ENCODE data around the gene ADIPOR2.

DNA sequence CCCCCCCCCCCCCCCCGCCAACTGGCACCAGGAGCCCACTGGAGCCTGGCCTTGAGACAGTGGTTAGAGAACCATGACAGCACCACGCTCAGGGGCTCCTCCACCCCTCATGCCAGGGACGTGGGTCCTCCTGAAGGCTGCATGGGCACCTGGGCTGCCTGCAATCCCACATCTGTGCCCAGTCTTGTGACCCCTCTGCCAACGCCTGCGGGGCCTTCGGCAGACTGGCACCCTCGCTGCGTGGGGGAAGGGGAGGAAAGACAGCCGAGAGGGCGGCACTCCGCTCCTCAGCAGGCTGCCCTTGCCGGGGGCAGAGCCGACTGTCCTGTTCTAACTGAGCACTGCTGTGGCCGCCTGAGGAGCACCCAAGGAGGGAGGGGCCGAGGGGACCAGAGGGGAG, 135.5 kb downstream of the ADIPOR2 start:
- TF ChIP-seq, protein P1, sequence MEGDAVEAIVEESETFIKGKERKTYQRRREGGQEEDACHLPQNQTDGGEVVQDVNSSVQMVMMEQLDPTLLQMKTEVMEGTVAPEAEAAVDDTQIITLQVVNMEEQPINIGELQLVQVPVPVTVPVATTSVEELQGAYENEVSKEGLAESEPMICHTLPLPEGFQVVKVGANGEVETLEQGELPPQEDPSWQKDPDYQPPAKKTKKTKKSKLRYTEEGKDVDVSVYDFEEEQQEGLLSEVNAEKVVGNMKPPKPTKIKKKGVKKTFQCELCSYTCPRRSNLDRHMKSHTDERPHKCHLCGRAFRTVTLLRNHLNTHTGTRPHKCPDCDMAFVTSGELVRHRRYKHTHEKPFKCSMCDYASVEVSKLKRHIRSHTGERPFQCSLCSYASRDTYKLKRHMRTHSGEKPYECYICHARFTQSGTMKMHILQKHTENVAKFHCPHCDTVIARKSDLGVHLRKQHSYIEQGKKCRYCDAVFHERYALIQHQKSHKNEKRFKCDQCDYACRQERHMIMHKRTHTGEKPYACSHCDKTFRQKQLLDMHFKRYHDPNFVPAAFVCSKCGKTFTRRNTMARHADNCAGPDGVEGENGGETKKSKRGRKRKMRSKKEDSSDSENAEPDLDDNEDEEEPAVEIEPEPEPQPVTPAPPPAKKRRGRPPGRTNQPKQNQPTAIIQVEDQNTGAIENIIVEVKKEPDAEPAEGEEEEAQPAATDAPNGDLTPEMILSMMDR (IDR thresholded peaks at IDR 0.05; ENCODE audit: borderline replicate concordance, extremely low read depth, low read length, poor library complexity, severe bottlenecking): no peak
- no peak for TF ChIP-seq EZH2 (IDR thresholded peaks at IDR 0.05; ENCODE audit: borderline replicate concordance, low read depth, low read length, severe bottlenecking)

All from DND-41 (cell line).